H1 (cell line): ENCODE results near the gene NUP107. TPM values are rescaled to one million over a fixed set of nuclear protein-coding genes. Genes with fewer than 3 reads are reported as not detected.

Experiments
- CTCF ChIA-PET: fragments of 300-600 bp; sonication (Branson Sonifier 250); formaldehyde crosslinking; loops from one replicate; lab custom pipeline; 2021; ENCODE audit not compliant: partially characterized antibody; lab: Charles Lee
- POLR2A ChIA-PET: fragments of 300-600 bp; sonication (Branson Sonifier 250); formaldehyde crosslinking; loops from one replicate; lab custom pipeline; 2021; ENCODE audit warnings: inconsistent platforms; ENCODE audit not compliant: partially characterized antibody; lab: Charles Lee
- DNase-seq, 2 experiments: peaks; one replicate each; pipeline versions ENCODE4 v3.0.0 to v3.0.0-alpha.2; 2010 to 2022; ENCODE audit warnings: low spot score in 2 of 2, low read depth in 1 of 2, mixed read lengths in 1 of 2
- FAIRE-seq: peaks from 2 replicates; lab custom pipeline; 2011; peaks lifted over from hg19 to GRCh38; lab: Jason Lieb, UNC
- H2AFZ ChIP-seq: 2 replicates; pipeline ENCODE4 v1.8.1; 2012; ENCODE audit warnings: low read length, inconsistent platforms
- H2AK5ac ChIP-seq: 2 replicates; pipeline ENCODE4 v1.6.1; 2013; ENCODE audit warnings: low read depth, low read length
- H2BK120ac ChIP-seq: replicated peaks from 2 replicates; pipeline ENCODE3; 2013; ENCODE audit warnings: low read depth, low read length, inconsistent platforms
- H2BK12ac ChIP-seq: 2 replicates; pipeline ENCODE4 v1.6.1; 2013; ENCODE audit warnings: low read depth, low read length
- H2BK15ac ChIP-seq: 2 replicates; pipeline ENCODE4 v1.6.1; 2013; ENCODE audit warnings: low read length
- H2BK20ac ChIP-seq: 2 replicates; pipeline ENCODE4 v1.6.1; 2013; ENCODE audit warnings: low read length
- H2BK5ac ChIP-seq: 2 replicates; pipeline ENCODE4 v1.6.1; 2013; ENCODE audit warnings: low read depth, low read length
- H3K14ac ChIP-seq: 2 replicates; pipeline ENCODE4 v1.6.1; 2013; ENCODE audit warnings: inconsistent platforms; ENCODE audit not compliant: insufficient read length
- H3K18ac ChIP-seq: 2 replicates; pipeline ENCODE4 v1.6.1; 2013; ENCODE audit warnings: low read length; ENCODE audit errors: extremely low read depth
- H3K23ac ChIP-seq: 2 replicates; pipeline ENCODE4 v1.6.1; 2013; ENCODE audit warnings: inconsistent platforms; ENCODE audit not compliant: insufficient read length
- H3K23me2 ChIP-seq: 2 replicates; pipeline ENCODE4 v1.6.1; 2013; ENCODE audit warnings: low read depth, low read length
- H3K27ac ChIP-seq: 2 replicates; pipeline ENCODE4 v1.6.1; 2011; ENCODE audit warnings: low read depth, low read length, inconsistent platforms
- H3K27me3 ChIP-seq, 4 experiments: replicated peaks in 1 of 4; 1 replicate in 1 of 4; 2 replicates in 3 of 4; pipeline versions ENCODE4 v1.6.1 to v1.8.1; 2011 to 2013; ENCODE audit warnings: low read length in 3 of 4, mild to moderate bottlenecking in 3 of 4, inconsistent platforms in 2 of 4, mixed read lengths in 2 of 4, moderate library complexity in 1 of 4; ENCODE audit not compliant: control insufficient read depth in 3 of 4, insufficient read depth in 3 of 4; ENCODE audit errors: extremely low read depth in 1 of 4
- H3K36me3 ChIP-seq, 4 experiments: 2 replicates each; pipeline versions ENCODE4 v1.6.1 to v1.8.1; 2011 to 2013; ENCODE audit warnings: mild to moderate bottlenecking in 4 of 4, low read length in 3 of 4, moderate library complexity in 2 of 4, control low read depth in 1 of 4, inconsistent platforms in 1 of 4; ENCODE audit not compliant: insufficient read depth in 4 of 4, control insufficient read depth in 2 of 4
- H3K4ac ChIP-seq: replicated peaks from 2 replicates; pipeline ENCODE3; 2013; ENCODE audit warnings: low read length, low read depth, mixed read lengths, inconsistent platforms; ENCODE audit not compliant: insufficient read length
- H3K4me1 ChIP-seq, 4 experiments: replicated peaks in 1 of 4; 1 replicate in 1 of 4; 2 replicates in 3 of 4; pipeline versions ENCODE4 v1.6.1 to v1.8.1; 2011 to 2013; ENCODE audit warnings: low read length in 3 of 4, inconsistent platforms in 2 of 4, mixed read lengths in 1 of 4; ENCODE audit not compliant: insufficient read depth in 4 of 4, control insufficient read depth in 3 of 4
- H3K4me2 ChIP-seq, 2 experiments: 2 replicates each; pipeline versions ENCODE4 v1.6.1 to v1.8.1; 2011 to 2013; ENCODE audit warnings: low read depth in 2 of 2, low read length in 2 of 2, control low read depth in 1 of 2, inconsistent platforms in 1 of 2, mild to moderate bottlenecking in 1 of 2; ENCODE audit not compliant: insufficient read depth in 1 of 2
- H3K4me3 ChIP-seq, 4 experiments: fragments of 200-600, 300-600 bp in 1 of 4; sonication (generic), shearing (Covaris generic), sonication (Bioruptor Twin) in 1 of 4; 2 replicates each; pipeline versions ENCODE4 v1.5.1 to v1.8.1; 2011 to 2016; ENCODE audit warnings: low read length in 4 of 4, low read depth in 3 of 4, control low read depth in 2 of 4, inconsistent platforms in 2 of 4, mild to moderate bottlenecking in 2 of 4, mixed read lengths in 1 of 4, moderate library complexity in 1 of 4; ENCODE audit not compliant: insufficient read depth in 2 of 4; ENCODE audit errors: extremely low read depth in 1 of 4
- H3K56ac ChIP-seq: replicated peaks from 2 replicates; pipeline ENCODE3; 2013; ENCODE audit warnings: low read depth, mild to moderate bottlenecking, mixed read lengths, low read length, inconsistent platforms; ENCODE audit not compliant: insufficient read length
- H3K79me1 ChIP-seq: 2 replicates; pipeline ENCODE4 v1.6.1; 2013; ENCODE audit warnings: low read depth, low read length, control low read depth
- H3K79me2 ChIP-seq, 2 experiments: 2 replicates each; pipeline versions ENCODE4 v1.6.1 to v1.8.1; 2012 to 2013; ENCODE audit warnings: low read length in 2 of 2, mild to moderate bottlenecking in 2 of 2, inconsistent platforms in 1 of 2; ENCODE audit not compliant: insufficient read depth in 2 of 2, control insufficient read depth in 1 of 2
- H3K9ac ChIP-seq, 4 experiments: replicated peaks in 1 of 4; 1 replicate in 1 of 4; 2 replicates in 3 of 4; pipeline versions ENCODE4 v1.6.1 to v1.8.1; 2011 to 2013; ENCODE audit warnings: low read depth in 3 of 4, low read length in 3 of 4, control low read depth in 2 of 4, mild to moderate bottlenecking in 2 of 4, moderate library complexity in 2 of 4, inconsistent platforms in 1 of 4; ENCODE audit errors: extremely low read depth in 1 of 4
- H3K9me3 ChIP-seq, 2 experiments: 2 replicates each; pipeline versions ENCODE4 v1.6.1 to v1.8.1; 2012 to 2013; ENCODE audit warnings: mild to moderate bottlenecking in 2 of 2, moderate library complexity in 2 of 2, control low read depth in 1 of 2, inconsistent platforms in 1 of 2, low read depth in 1 of 2, low read length in 1 of 2, mixed read lengths in 1 of 2; ENCODE audit not compliant: insufficient read depth in 2 of 2
- H4K20me1 ChIP-seq, 2 experiments: replicated peaks in 1 of 2; 2 replicates each; pipeline versions ENCODE3 to v1.8.1; 2011 to 2013; ENCODE audit warnings: inconsistent platforms in 2 of 2, low read length in 2 of 2, mild to moderate bottlenecking in 1 of 2; ENCODE audit not compliant: insufficient read depth in 2 of 2, control insufficient read depth in 1 of 2
- H4K5ac ChIP-seq: 2 replicates; pipeline ENCODE4 v1.6.1; 2013; ENCODE audit warnings: low read length, low read depth, mixed read lengths, inconsistent platforms; ENCODE audit not compliant: insufficient read length
- H4K8ac ChIP-seq: 2 replicates; pipeline ENCODE4 v1.8.0; 2013; ENCODE audit warnings: mild to moderate bottlenecking, moderate library complexity, low read length, inconsistent platforms; ENCODE audit not compliant: insufficient read depth; ENCODE audit errors: extremely low read depth
- H4K91ac ChIP-seq: replicated peaks from 2 replicates; pipeline ENCODE3; 2013; ENCODE audit warnings: low read length, mixed read lengths, inconsistent platforms; ENCODE audit not compliant: insufficient read length
- JUND ChIP-seq: IDR thresholded peaks from 2 replicates; pipeline ENCODE4 v1.6.1; 2011; ENCODE audit warnings: mild to moderate bottlenecking, improper control_type of control experiment, low read length
- MAFK ChIP-seq: IDR thresholded peaks from 2 replicates; pipeline ENCODE4 v1.6.1; 2012; ENCODE audit warnings: low read depth, mild to moderate bottlenecking, improper control_type of control experiment, low read length
- SP2 ChIP-seq: IDR thresholded peaks from 2 replicates; pipeline ENCODE4 v1.6.1; 2012; ENCODE audit warnings: mild to moderate bottlenecking, low read length, inconsistent platforms
- SRF ChIP-seq: IDR thresholded peaks from 2 replicates; pipeline ENCODE4 v1.6.1; 2011; ENCODE audit warnings: mild to moderate bottlenecking, low read depth, low read length, moderate library complexity
- TAF7 ChIP-seq: optimal IDR thresholded peaks from 2 replicates; pipeline ENCODE3; 2011; ENCODE audit warnings: low read depth, mild to moderate bottlenecking, inconsistent platforms, low read length, moderate library complexity, borderline replicate concordance
- WGBS, 2 experiments: shearing (Covaris generic) in 1 of 2; methylation state at CpG; one replicate each; pipeline versions ENCODE4 v1.1.6 to v1.1.7; 2013 to 2015; ENCODE audit warnings: low lambda C conversion rate in 2 of 2, mixed read lengths in 2 of 2, inconsistent platforms in 1 of 2, low coverage in 1 of 2, missing lambda C conversion rate in 1 of 2; ENCODE audit not compliant: insufficient replicate concordance in 2 of 2, insufficient coverage in 1 of 2, insufficient read length in 1 of 2; ENCODE audit errors: extremely low coverage in 1 of 2, missing lambda C conversion rate in 1 of 2; 5-methylcytosine and 5-hydroxymethylcytosine counted together
- polyA plus RNA-seq, 7 experiments: library from polyadenylated mRNA; depleted of rRNA in 3 of 7; stranded (reverse) in 5 of 7; unstranded in 2 of 7; fragments of >200 nt in 5 of 7; fragments of 200-250 nt in 2 of 7; gene quantifications; 1 replicate in 5 of 7; 2 replicates in 1 of 7; 4 replicates in 1 of 7; pipeline versions ENCODE4 v1.2.1 to v1.2.3, GENCODE V29; 2011 to 2013; ENCODE audit warnings: missing spikeins in 2 of 7, mixed read lengths in 2 of 7
- total RNA-seq: library from RNA; stranded (reverse); fragmentation: NEBNext Ultra II Directional; extraction: Animal tissue kit (Norgen Biotek cat#: 25700); gene quantifications from 2 replicates; pipeline ENCODE4 v1.2.1, GENCODE V29; 2021

NUP107 gene
- total and polyA plus RNA-seq, 2 of the 8 experiments (the other 6 are each of a cell fraction or from before 2014, with no cell fraction given) = 46.1 to 141 TPM

GRCh38 chr12:68755536-68756243, 68.9 kb downstream of the NUP107 start:
- Histone ChIP-seq H2AK5ac (no peak overlapping the region), H3K9me3 (no peaks in the 10 kb centered on the region), H4K91ac (no peak overlapping the region), H3K23ac (no peak overlapping the region), H2BK120ac (no peak overlapping the region), H3K27ac (no peak overlapping the region), H4K5ac (no peak overlapping the region), H3K14ac (no peak overlapping the region), H2BK12ac (no peak overlapping the region), H4K20me1 (no peaks in the 10 kb centered on the region), H2BK5ac (no peak overlapping the region), H2BK20ac (no peak overlapping the region), H3K27me3 (no peaks in the 10 kb centered on the region), H3K18ac (no peak overlapping the region), H4K8ac (no peak overlapping the region), H3K4me1 (no peaks in the 10 kb centered on the region), H2BK15ac (no peak overlapping the region), H3K56ac (no peak overlapping the region), H3K79me1 (no peaks in the 10 kb centered on the region), H2AFZ (no peak overlapping the region), H3K4ac (no peak overlapping the region), H3K4me3 (no peak overlapping the region), H3K23me2 (no peaks in the 10 kb centered on the region; the same call in 1 of the 2 replicates), H3K9ac (no peak overlapping the region), H3K36me3 (peaks cover 9 to 32% (median 23%) of the 10 kb centered on the region in 4 experiments; a peak in 6 of 8 replicates), H3K79me2 (no peaks in the 10 kb centered on the region), H3K4me2 (no peak overlapping the region)
- ChIA-PET POLR2A (interaction anchor here (0.6 to 3.7 kb wide), 4 partner anchors 9 to 57 kb away, joined by 3 to 14 read pairs (median 4); partner anchors contain the start of genes MDM2 and SLC35E3), CTCF (no interaction called here)
- WGBS, 2 experiments = 91% methylated on average over 4 of the region's 4 CpGs; no CpG with 5 or more reads in 1 of the 2 experiments
- no peak for TF ChIP-seq SRF
- no peak for TF ChIP-seq MAFK
- no peak for TF ChIP-seq TAF7
- no peak for TF ChIP-seq SP2
- no peak for TF ChIP-seq JUND
- DNase-seq (no peak), FAIRE-seq (no peak)
